ENCODE data around the gene RAB3GAP2.
"Not testable (repeated sequence)": the region's sequence is repeated elsewhere in the genome, so short reads cannot be mapped to it uniquely, and the experiment has no call there.

RAB3GAP2 gene

GRCh38 chr1:220271706-220272046, 577 bp downstream of the RAB3GAP2 start:
- Histone ChIP-seq H3K27me3 (ENCODE audit: control insufficient read depth in 1 of 2, insufficient read depth in 1 of 2, low read length in 2 of 2) (no peaks in the 10 kb centered on the region), H3K18ac (ENCODE audit: low read depth in 1 of 2, low read length in 2 of 2) (peak overlapping the region; percentile 10 to 99), H3K9me3 (ENCODE audit: control insufficient read depth, low read length) (no peaks in the 10 kb centered on the region), H3K4me2 (ENCODE audit: low read length, poor library complexity, severe bottlenecking) (peak overlapping the region; percentile 81), H2BK5ac (ENCODE audit: low read depth, low read length, poor library complexity, severe bottlenecking) (peak overlapping the region; percentile 67), H4K91ac (ENCODE audit: low read length) (peak overlapping the region; percentile 91), H3K23ac (ENCODE audit: low read length in 2 of 2) (peak overlapping the region in 1 of 2 experiments; percentile 95), H3K36me3 (ENCODE audit: control insufficient read depth in 1 of 2, insufficient read depth in 2 of 2, low read depth in 1 of 2, low read length in 2 of 2) (peaks cover 3 to 32% of the 10 kb centered on the region in 2 experiments), H3K4me3 (ENCODE audit: insufficient read depth in 1 of 2, low read depth in 1 of 2, low read length in 2 of 2) (peak overlapping the region; percentile 75 to 96), H3K27ac (ENCODE audit: low read length, poor library complexity, severe bottlenecking) (peak overlapping the region; percentile 80), H2AK5ac (ENCODE audit: low read length, severe bottlenecking) (no peak overlapping the region), H3K4me1 (ENCODE audit: control insufficient read depth, insufficient read depth, low read depth, low read length) (no peaks in the 10 kb centered on the region), H2BK15ac (ENCODE audit: low read depth, poor library complexity, severe bottlenecking) (no peak overlapping the region), H3K9ac (ENCODE audit: low read length) (peak overlapping the region; percentile 98), H2BK120ac (ENCODE audit: low read depth, low read length) (peak overlapping the region; percentile 11), H2BK12ac (ENCODE audit: low read length in 2 of 2) (peak overlapping the region in 1 of 2 experiments; percentile 64), H4K8ac (ENCODE audit: low read length) (peak overlapping the region; percentile 69), H3K14ac (ENCODE audit: low read length in 2 of 2) (peak overlapping the region in 1 of 2 experiments; percentile 98), H3K79me1 (replicated peaks; ENCODE audit: low read length, poor library complexity, severe bottlenecking) (peaks cover 5% of the 10 kb centered on the region), H3K4ac (ENCODE audit: low read depth in 1 of 2, low read length in 2 of 2) (peak overlapping the region; percentile 26 to 99), H2AFZ (ENCODE audit: low read depth, low read length) (peak overlapping the region; percentile 46)
- 2% methylated on average over 12 of the region's 12 CpGs for WGBS
- peak; percentile 55 for DNase-seq

GRCh38 chr1:220269036-220269435, 3.2 kb downstream of the RAB3GAP2 start:
- no peak overlapping the region for H2BK5ac ChIP-seq (ENCODE audit: low read depth, low read length, poor library complexity, severe bottlenecking)
- H2BK15ac ChIP-seq (ENCODE audit: low read depth, poor library complexity, severe bottlenecking), result no peak overlapping the region
- H3K4ac ChIP-seq (ENCODE audit: low read depth in 1 of 2, low read length in 2 of 2), result no peak overlapping the region
- H2BK12ac ChIP-seq (ENCODE audit: low read length in 2 of 2), result no peak overlapping the region
- no peak for DNase-seq
- no peak overlapping the region for H3K14ac ChIP-seq (ENCODE audit: low read length in 2 of 2)
- H3K4me3 ChIP-seq (ENCODE audit: insufficient read depth in 1 of 2, low read depth in 1 of 2, low read length in 2 of 2), result no peak overlapping the region
- H3K9me3 ChIP-seq (ENCODE audit: control insufficient read depth, low read length), result no peaks in the 10 kb centered on the region
- no peak overlapping the region for H3K4me2 ChIP-seq (ENCODE audit: low read length, poor library complexity, severe bottlenecking)
- no peak overlapping the region for H4K91ac ChIP-seq (ENCODE audit: low read length)
- peaks cover 12% of the 10 kb centered on the region for H3K79me1 ChIP-seq (replicated peaks; ENCODE audit: low read length, poor library complexity, severe bottlenecking)
- no peaks in the 10 kb centered on the region for H3K27me3 ChIP-seq (ENCODE audit: control insufficient read depth in 1 of 2, insufficient read depth in 1 of 2, low read length in 2 of 2)
- no peak overlapping the region for H2BK120ac ChIP-seq (ENCODE audit: low read depth, low read length)
- no peak overlapping the region for H3K27ac ChIP-seq (ENCODE audit: low read length, poor library complexity, severe bottlenecking)
- no peak overlapping the region for H3K18ac ChIP-seq (ENCODE audit: low read depth in 1 of 2, low read length in 2 of 2)
- H2AK5ac ChIP-seq (ENCODE audit: low read length, severe bottlenecking), result no peak overlapping the region
- WGBS, result 96% methylated on average over 2 of the region's 2 CpGs
- no peaks in the 10 kb centered on the region for H3K4me1 ChIP-seq (ENCODE audit: control insufficient read depth, insufficient read depth, low read depth, low read length)
- no peak overlapping the region for H4K8ac ChIP-seq (ENCODE audit: low read length)
- H3K23ac ChIP-seq (ENCODE audit: low read length in 2 of 2), result no peak overlapping the region
- no peak overlapping the region for H3K9ac ChIP-seq (ENCODE audit: low read length)
- no peak overlapping the region for H2AFZ ChIP-seq (ENCODE audit: low read depth, low read length)
- H3K36me3 ChIP-seq (ENCODE audit: control insufficient read depth in 1 of 2, insufficient read depth in 2 of 2, low read depth in 1 of 2, low read length in 2 of 2), result peaks cover 6 to 52% of the 10 kb centered on the region in 2 experiments

- Histone ChIP-seq H2BK5ac (ENCODE audit: low read depth, low read length, poor library complexity, severe bottlenecking) (no peak overlapping the region), H3K9me3 (ENCODE audit: control insufficient read depth, low read length) (no peaks in the 10 kb centered on the region), H3K4me2 (ENCODE audit: low read length, poor library complexity, severe bottlenecking) (no peak overlapping the region), H3K27ac (ENCODE audit: low read length, poor library complexity, severe bottlenecking) (no peak overlapping the region), H3K27me3 (ENCODE audit: control insufficient read depth in 1 of 2, insufficient read depth in 1 of 2, low read length in 2 of 2) (no peaks in the 10 kb centered on the region), H3K4me3 (ENCODE audit: insufficient read depth in 1 of 2, low read depth in 1 of 2, low read length in 2 of 2) (no peak overlapping the region), H4K8ac (ENCODE audit: low read length) (no peak overlapping the region), H3K23ac (ENCODE audit: low read length in 2 of 2) (no peak overlapping the region), H2BK12ac (ENCODE audit: low read length in 2 of 2) (no peak overlapping the region), H2AK5ac (ENCODE audit: low read length, severe bottlenecking) (no peak overlapping the region), H2AFZ (ENCODE audit: low read depth, low read length) (no peak overlapping the region), H2BK120ac (ENCODE audit: low read depth, low read length) (no peak overlapping the region), H3K9ac (ENCODE audit: low read length) (no peak overlapping the region), H3K4ac (ENCODE audit: low read depth in 1 of 2, low read length in 2 of 2) (no peak overlapping the region), H3K79me1 (replicated peaks; ENCODE audit: low read length, poor library complexity, severe bottlenecking) (peaks cover 12% of the 10 kb centered on the region), H3K36me3 (ENCODE audit: control insufficient read depth in 1 of 2, insufficient read depth in 2 of 2, low read depth in 1 of 2, low read length in 2 of 2) (peaks cover 6 to 62% of the 10 kb centered on the region in 2 experiments), H2BK15ac (ENCODE audit: low read depth, poor library complexity, severe bottlenecking) (no peak overlapping the region), H4K91ac (ENCODE audit: low read length) (no peak overlapping the region), H3K18ac (ENCODE audit: low read depth in 1 of 2, low read length in 2 of 2) (no peak overlapping the region), H3K4me1 (ENCODE audit: control insufficient read depth, insufficient read depth, low read depth, low read length) (no peaks in the 10 kb centered on the region), H3K14ac (ENCODE audit: low read length in 2 of 2) (no peak overlapping the region)
- 97% methylated on average over 4 of the region's 4 CpGs for WGBS
- DNase-seq, result no peak
Measured at GRCh38 chr1:220267630-220268029, 4.6 kb downstream of the RAB3GAP2 start.

GRCh38 chr1:220260228-220260627, 12.0 kb downstream of the RAB3GAP2 start:
- not testable (repeated sequence) for H2AFZ ChIP-seq (ENCODE audit: low read depth, low read length); DNase-seq; H3K79me1 ChIP-seq (replicated peaks; ENCODE audit: low read length, poor library complexity, severe bottlenecking); H3K27ac ChIP-seq (ENCODE audit: low read length, poor library complexity, severe bottlenecking); H3K18ac ChIP-seq (ENCODE audit: low read depth in 1 of 2, low read length in 2 of 2); H3K27me3 ChIP-seq (ENCODE audit: control insufficient read depth in 1 of 2, insufficient read depth in 1 of 2, low read length in 2 of 2); H3K14ac ChIP-seq (ENCODE audit: low read length in 2 of 2); H3K4me1 ChIP-seq (ENCODE audit: control insufficient read depth, insufficient read depth, low read depth, low read length); H3K9me3 ChIP-seq (ENCODE audit: control insufficient read depth, low read length); H3K23ac ChIP-seq (ENCODE audit: low read length in 2 of 2); H3K4me3 ChIP-seq (ENCODE audit: insufficient read depth in 1 of 2, low read depth in 1 of 2, low read length in 2 of 2); H2BK120ac ChIP-seq (ENCODE audit: low read depth, low read length); H4K8ac ChIP-seq (ENCODE audit: low read length); H3K9ac ChIP-seq (ENCODE audit: low read length); H2BK5ac ChIP-seq (ENCODE audit: low read depth, low read length, poor library complexity, severe bottlenecking); H2BK15ac ChIP-seq (ENCODE audit: low read depth, poor library complexity, severe bottlenecking); H2BK12ac ChIP-seq (ENCODE audit: low read length in 2 of 2); H4K91ac ChIP-seq (ENCODE audit: low read length); H2AK5ac ChIP-seq (ENCODE audit: low read length, severe bottlenecking); H3K4me2 ChIP-seq (ENCODE audit: low read length, poor library complexity, severe bottlenecking); H3K4ac ChIP-seq (ENCODE audit: low read depth in 1 of 2, low read length in 2 of 2)
- WGBS, result 96% methylated on average over 2 of the region's 3 CpGs
- H3K36me3 ChIP-seq (ENCODE audit: control insufficient read depth in 1 of 2, insufficient read depth in 2 of 2, low read depth in 1 of 2, low read length in 2 of 2), result peaks cover 0 to 26% of the 10 kb centered on the region in 2 experiments

Data from mesenchymal stem cell (in vitro differentiated cells and primary cell).